Measurements from ENCODE around the gene CERCAM. TPM values are rescaled to one million over a fixed set of nuclear protein-coding genes. Genes with fewer than 3 reads are reported as not detected.

CERCAM gene
- total and polyA plus RNA-seq, 2 of the 4 experiments (the other 2 are of a cell fraction) = 15.1 to 118 TPM

DNA sequence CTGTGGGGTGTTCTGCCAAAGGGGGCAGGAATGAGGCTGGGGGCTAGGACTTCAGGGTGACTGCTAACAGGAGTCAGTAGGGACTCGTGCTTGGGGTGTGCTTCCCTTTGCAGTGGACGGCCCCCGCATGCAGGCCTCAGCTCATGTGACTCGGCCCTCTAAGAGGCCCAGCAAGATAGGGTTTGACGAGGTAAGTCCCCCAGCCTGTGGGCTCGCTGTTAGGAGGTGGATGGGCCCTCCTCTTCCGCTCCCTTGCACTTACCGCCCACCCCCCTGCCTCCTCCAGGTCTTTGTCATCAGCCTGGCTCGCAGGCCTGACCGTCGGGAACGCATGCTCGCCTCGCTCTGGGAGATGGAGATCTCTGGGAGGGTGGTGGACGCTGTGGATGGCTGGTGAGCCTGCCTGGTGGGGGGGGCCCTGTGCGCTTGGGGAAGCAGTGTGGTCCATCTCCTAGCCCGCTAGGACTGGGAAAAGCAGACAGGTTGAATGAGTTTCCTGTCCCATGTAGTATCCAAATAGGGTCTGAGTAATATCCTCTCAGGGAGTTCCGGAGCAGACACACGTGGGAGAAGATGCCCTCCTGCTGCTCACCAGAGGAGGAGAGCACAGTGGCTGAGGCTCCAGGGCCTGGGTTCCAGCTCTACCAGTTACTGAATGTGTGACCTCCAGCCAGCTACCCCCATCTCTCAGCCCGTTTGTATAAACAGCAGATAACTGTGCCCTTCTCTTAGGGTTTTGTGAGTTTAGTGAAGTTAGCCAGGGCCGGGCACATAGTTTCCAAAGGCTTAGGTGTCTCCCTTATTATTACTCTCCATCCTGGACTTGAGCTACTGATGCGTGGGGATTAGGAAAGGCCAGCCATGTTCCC, 8.2 kb downstream of the CERCAM start:
- Histone ChIP-seq H2BK5ac (ENCODE audit: low read depth, low read length, poor library complexity, severe bottlenecking) (no peak overlapping the region), H2BK120ac (ENCODE audit: low read depth, low read length) (no peak overlapping the region), H2AK5ac (ENCODE audit: low read depth, low read length) (no peak overlapping the region), H3K56ac (ENCODE audit: extremely low read depth, insufficient read depth, low read length) (no peak overlapping the region), H4K91ac (ENCODE audit: insufficient read depth, low read depth, low read length) (no peak overlapping the region), H4K5ac (ENCODE audit: low read depth, low read length) (no peak overlapping the region), H3K9me3 (ENCODE audit: control insufficient read depth, insufficient read depth, low read length) (no peaks in the 10 kb centered on the region), H2BK20ac (ENCODE audit: low read depth, low read length) (no peak overlapping the region), H2AK9ac (replicated peaks; ENCODE audit: low read depth, low read length, poor library complexity) (peak overlapping the region; percentile 70), H3K9me1 (ENCODE audit: insufficient read depth, low read length) (no peaks in the 10 kb centered on the region), H3K27ac (ENCODE audit: insufficient read depth, low read length) (no peak overlapping the region), H3K18ac (ENCODE audit: low read depth, low read length) (no peak overlapping the region), H4K20me1 (ENCODE audit: insufficient read depth, low read length) (no peaks in the 10 kb centered on the region), H3K14ac (replicated peaks; ENCODE audit: low read depth, low read length) (no peak overlapping the region), H4K8ac (ENCODE audit: low read depth in 2 of 2, low read length in 2 of 2) (no peak overlapping the region), H3K79me1 (ENCODE audit: low read depth in 1 of 2, low read length in 2 of 2) (no peaks in the 10 kb centered on the region), H3K4me2 (ENCODE audit: low read depth, low read length) (no peak overlapping the region), H3K9ac (ENCODE audit: low read depth, low read length) (no peak overlapping the region), H3K23ac (ENCODE audit: low read depth, low read length) (no peak overlapping the region), H3K36me3 (ENCODE audit: control insufficient read depth, insufficient read depth, low read length) (peaks cover 21% of the 10 kb centered on the region), H2AFZ (replicated peaks; ENCODE audit: low read length, poor library complexity) (peak overlapping the region; percentile 53), H2BK15ac (ENCODE audit: low read depth, low read length) (no peak overlapping the region), H3K4me3 (ENCODE audit: insufficient read depth, low read depth, low read length) (no peak overlapping the region), H3K27me3 (ENCODE audit: control insufficient read depth, insufficient read depth, low read length) (no peaks in the 10 kb centered on the region), H3K4ac (ENCODE audit: low read depth, low read length) (no peak overlapping the region), H3K4me1 (ENCODE audit: control insufficient read depth, insufficient read depth, low read length) (no peaks in the 10 kb centered on the region)
- TF ChIP-seq, protein P1, sequence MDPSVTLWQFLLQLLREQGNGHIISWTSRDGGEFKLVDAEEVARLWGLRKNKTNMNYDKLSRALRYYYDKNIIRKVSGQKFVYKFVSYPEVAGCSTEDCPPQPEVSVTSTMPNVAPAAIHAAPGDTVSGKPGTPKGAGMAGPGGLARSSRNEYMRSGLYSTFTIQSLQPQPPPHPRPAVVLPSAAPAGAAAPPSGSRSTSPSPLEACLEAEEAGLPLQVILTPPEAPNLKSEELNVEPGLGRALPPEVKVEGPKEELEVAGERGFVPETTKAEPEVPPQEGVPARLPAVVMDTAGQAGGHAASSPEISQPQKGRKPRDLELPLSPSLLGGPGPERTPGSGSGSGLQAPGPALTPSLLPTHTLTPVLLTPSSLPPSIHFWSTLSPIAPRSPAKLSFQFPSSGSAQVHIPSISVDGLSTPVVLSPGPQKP (IDR thresholded peaks at IDR 0.05; ENCODE audit: borderline replicate concordance, low read depth, low read length) = no peak
- TF ChIP-seq RFX5 (IDR thresholded peaks at IDR 0.05; ENCODE audit: low read depth, low read length) = no peak
- TF ChIP-seq MAZ (IDR thresholded peaks at IDR 0.05; ENCODE audit: borderline replicate concordance, low read depth, low read length) = no peak
- TF ChIP-seq USF2 (IDR thresholded peaks at IDR 0.05; ENCODE audit: low read depth, low read length) = no peak
- no peak for TF ChIP-seq CTCF (conservative IDR thresholded peaks at IDR 0.05; ENCODE audit: low read depth, low read length)
- TF ChIP-seq CHD1 (IDR thresholded peaks at IDR 0.05; ENCODE audit: low read depth, low read length) = no peak
- TF ChIP-seq MXI1 (IDR thresholded peaks at IDR 0.05; ENCODE audit: borderline replicate concordance, low read depth, low read length) = no peak
- TF ChIP-seq BHLHE40 (IDR thresholded peaks at IDR 0.05; ENCODE audit: low read depth, low read length) = no peak
- TF ChIP-seq NFE2L2 (IDR thresholded peaks at IDR 0.05; ENCODE audit: low read depth, low read length) = no peak
- no peak for TF ChIP-seq RAD21 (IDR thresholded peaks at IDR 0.05; ENCODE audit: low read length)
- no peak for TF ChIP-seq POLR2A (IDR thresholded peaks at IDR 0.05; ENCODE audit: low read depth, low read length)
- CTCF ChIA-PET = no interaction called here
- peak; percentile 37; the same call in 1 of the 2 replicates for ATAC-seq (ENCODE audit: low read depth)
- 90% methylated on average over 2 of the region's 22 CpGs; no CpG with 5 or more reads in 1 of the 2 experiments for WGBS, 2 experiments (ENCODE audit: extremely low coverage in 2 of 2, insufficient read length in 1 of 2)
- in situ Hi-C loops (cut with MboI; ENCODE audit: low sequenced_read_pairs) = no loop called here
- BruUV-seq (replicated peaks) = no TSS peak
- DNase-seq = no peak
- intact Hi-C loops (cut with micrococcal nuclease) = no loop called here
- POLR2A ChIA-PET (ENCODE audit: unreplicated experiment) = no interaction called here
- dilution Hi-C loops (cut with HindIII; ENCODE audit: low sequenced_read_pairs, unreplicated experiment) = no loop called here

Measured in IMR-90 (cell line).